Gastroesophageal sphincter (tissue), 4 donors: ENCODE data around the gene ST6GALNAC3. TPM values are rescaled to one million over a fixed set of nuclear protein-coding genes. Genes with fewer than 3 reads are reported as not detected.

Experiments used
- ATAC-seq: fragments of 150-250 bp; one replicate; pipeline ENCODE4 v1.9.1; 2016; ENCODE audit warnings: mild to moderate bottlenecking, moderate library complexity
- H3K27ac ChIP-seq, 4 donors: fragments of 200-600 bp; sonication (generic) in 3 of 4; 1 replicate in 3 of 4; 2 replicates in 1 of 4; pipeline ENCODE4 v1.5.1; 2016 to 2019
- H3K27me3 ChIP-seq: fragments of 200-600 bp; sonication (generic); one replicate; pipeline ENCODE4 v1.5.1; 2019
- H3K36me3 ChIP-seq, 2 donors: fragments of 200-600 bp; sonication (generic); one replicate each; pipeline ENCODE4 v1.5.1; 2019; ENCODE audit warnings: control low read depth in 1 of 2
- H3K4me1 ChIP-seq, 3 donors: fragments of 200-600 bp; sonication (generic); 1 replicate in 2 of 3; 2 replicates in 1 of 3; pipeline ENCODE4 v1.5.1; 2016 to 2019; ENCODE audit warnings: control low read depth in 2 of 3
- H3K4me3 ChIP-seq, 2 donors: fragments of 200-600 bp; sonication (generic); one replicate each; pipeline ENCODE4 v1.5.1; 2019; ENCODE audit warnings: mild to moderate bottlenecking in 1 of 2, moderate library complexity in 1 of 2
- H3K9me3 ChIP-seq, 3 donors: fragments of 200-600 bp; sonication (generic); one replicate each; pipeline ENCODE4 v1.5.1; 2017 to 2019; ENCODE audit warnings: control low read depth in 2 of 3
- EP300 ChIP-seq: sonication (generic); formaldehyde crosslinking; IDR thresholded peaks from one replicate; pipeline ENCODE4 v1.6.1; 2017; ENCODE audit warnings: antibody characterized with exemption, mild to moderate bottlenecking
- POLR2A ChIP-seq, 2 donors: fragments of 450-650 bp; IDR thresholded peaks; one replicate each; pipeline ENCODE4 v1.6.1; 2017; ENCODE audit warnings: antibody characterized with exemption in 2 of 2, mild to moderate bottlenecking in 2 of 2, moderate library complexity in 1 of 2
- POLR2AphosphoS5 ChIP-seq: sonication (generic); formaldehyde crosslinking; IDR thresholded peaks from one replicate; pipeline ENCODE4 v1.6.1; 2017; ENCODE audit warnings: antibody characterized with exemption
- WGBS, 2 donors: methylation state at CpG; one replicate each; pipeline ENCODE4 v1.1.5; 2018; ENCODE audit warnings: low coverage in 1 of 2; 5-methylcytosine and 5-hydroxymethylcytosine counted together
- total RNA-seq, 4 donors: library from RNA; depleted of rRNA; stranded (reverse); fragments of >200 nt; gene quantifications; one replicate each; pipeline ENCODE4 v1.1.0, GENCODE V29; 2016
- TF ChIP-seq, protein P1 (sequence below), 4 experiments: fragments of 200-600 bp in 2 of 4; fragments of 450-650 bp in 2 of 4; sonication (generic) in 1 of 4; IDR thresholded peaks; one replicate each; pipeline ENCODE4 v1.5.1; 2017 to 2019; ENCODE audit warnings: antibody characterized with exemption in 4 of 4, mild to moderate bottlenecking in 2 of 4, moderate library complexity in 2 of 4

The ST6GALNAC3 gene
- total RNA-seq, 4 donors from 2014 or later, result 2.8 to 10.6 (median 3.3) TPM

DNA sequence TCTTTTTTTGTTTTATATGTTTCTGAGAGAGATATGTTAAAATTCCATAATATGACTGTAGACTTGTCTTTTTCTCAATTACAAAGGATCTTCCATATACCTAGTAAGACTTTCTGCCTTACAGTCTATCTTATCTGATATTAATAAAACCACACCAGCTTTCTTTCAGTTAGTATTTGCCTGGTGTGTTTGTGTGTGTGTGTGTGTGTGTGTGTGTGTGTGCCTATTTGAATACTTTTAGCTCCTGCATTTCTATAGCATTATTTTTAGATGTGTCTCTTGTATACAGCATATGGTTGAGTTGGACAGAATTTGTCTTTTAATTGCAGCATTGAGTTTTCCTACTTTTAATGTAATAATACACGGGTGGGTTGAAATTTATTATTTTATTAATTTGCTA is 27.5 kb downstream of the ST6GALNAC3 start:
- no peak for ATAC-seq
- H3K27ac ChIP-seq, result no peak overlapping the region
- no peaks in the 10 kb centered on the region for H3K36me3 ChIP-seq
- no peak overlapping the region for H3K4me3 ChIP-seq
- no peaks in the 10 kb centered on the region for H3K9me3 ChIP-seq
- WGBS, 2 donors, result 67 to 89% methylated on average over 1 of the region's 1 CpG
- TF ChIP-seq EP300, result no peak
- no peak for TF ChIP-seq POLR2A (IDR thresholded peaks at IDR 0.05)
- TF ChIP-seq, protein P1, sequence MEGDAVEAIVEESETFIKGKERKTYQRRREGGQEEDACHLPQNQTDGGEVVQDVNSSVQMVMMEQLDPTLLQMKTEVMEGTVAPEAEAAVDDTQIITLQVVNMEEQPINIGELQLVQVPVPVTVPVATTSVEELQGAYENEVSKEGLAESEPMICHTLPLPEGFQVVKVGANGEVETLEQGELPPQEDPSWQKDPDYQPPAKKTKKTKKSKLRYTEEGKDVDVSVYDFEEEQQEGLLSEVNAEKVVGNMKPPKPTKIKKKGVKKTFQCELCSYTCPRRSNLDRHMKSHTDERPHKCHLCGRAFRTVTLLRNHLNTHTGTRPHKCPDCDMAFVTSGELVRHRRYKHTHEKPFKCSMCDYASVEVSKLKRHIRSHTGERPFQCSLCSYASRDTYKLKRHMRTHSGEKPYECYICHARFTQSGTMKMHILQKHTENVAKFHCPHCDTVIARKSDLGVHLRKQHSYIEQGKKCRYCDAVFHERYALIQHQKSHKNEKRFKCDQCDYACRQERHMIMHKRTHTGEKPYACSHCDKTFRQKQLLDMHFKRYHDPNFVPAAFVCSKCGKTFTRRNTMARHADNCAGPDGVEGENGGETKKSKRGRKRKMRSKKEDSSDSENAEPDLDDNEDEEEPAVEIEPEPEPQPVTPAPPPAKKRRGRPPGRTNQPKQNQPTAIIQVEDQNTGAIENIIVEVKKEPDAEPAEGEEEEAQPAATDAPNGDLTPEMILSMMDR (IDR thresholded peaks at IDR 0.05), result no peak
- TF ChIP-seq POLR2AphosphoS5, result no peak
- no peaks in the 10 kb centered on the region for H3K27me3 ChIP-seq
- H3K4me1 ChIP-seq, result no peaks in the 10 kb centered on the region

DNA sequence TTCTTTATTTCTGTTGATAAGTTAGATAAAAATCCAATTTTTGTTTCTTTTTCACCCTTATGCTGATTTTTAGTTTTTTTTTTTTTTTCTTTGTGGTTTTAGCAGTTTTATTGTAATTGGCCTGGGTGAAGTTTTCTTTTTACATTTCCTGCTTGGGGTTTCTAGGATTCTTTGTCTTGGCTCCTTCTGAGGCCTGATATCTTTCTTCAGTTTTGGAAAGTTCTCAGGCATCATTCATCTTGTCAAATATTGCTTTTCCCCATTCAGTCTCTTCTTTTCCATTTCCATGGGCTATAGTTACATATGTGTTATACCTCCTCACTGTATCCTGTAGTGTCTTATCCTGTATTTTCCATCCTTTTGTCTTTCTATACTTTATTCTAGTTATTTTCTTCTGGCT is 28.5 kb downstream of the ST6GALNAC3 start:
- H3K4me1 ChIP-seq, result no peaks in the 10 kb centered on the region
- ATAC-seq, result no peak

DNA sequence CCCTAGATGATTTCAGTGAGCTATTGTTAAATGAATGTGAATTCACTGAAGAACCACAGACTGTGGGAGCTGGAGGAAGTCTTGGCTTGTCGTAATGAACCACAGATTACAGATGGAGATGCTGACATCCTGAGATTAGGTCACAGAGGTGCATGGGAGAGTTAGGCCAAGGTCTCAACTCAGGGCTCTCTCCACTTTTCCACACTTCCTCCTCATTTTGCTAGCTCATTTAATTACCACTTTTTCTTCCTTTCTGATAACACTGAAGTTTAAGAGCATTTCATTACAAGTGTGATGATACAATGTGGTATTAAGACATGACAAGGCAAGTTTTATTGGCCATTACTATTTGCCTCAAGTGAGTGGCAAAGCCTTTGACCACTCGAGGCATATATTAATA is 30.8 kb downstream of the ST6GALNAC3 start:
- Histone ChIP-seq H3K4me3 (no peak overlapping the region), H3K27me3 (no peaks in the 10 kb centered on the region), H3K27ac (no peak overlapping the region), H3K4me1 (peaks cover 0 to 13% (median 1%) of the 10 kb centered on the region in 3 donors), H3K36me3 (no peaks in the 10 kb centered on the region), H3K9me3 (no peaks in the 10 kb centered on the region)
- 64 to 69% methylated on average over 2 of the region's 2 CpGs for WGBS, 2 donors
- no peak for ATAC-seq
- TF ChIP-seq EP300 (no peak), POLR2A (IDR thresholded peaks at IDR 0.05) (no peak), POLR2AphosphoS5 (no peak)
- TF ChIP-seq, protein P1 (IDR thresholded peaks at IDR 0.05), result no peak

More for the DNA sequence above, 28.5 kb downstream of the ST6GALNAC3 start:
- Histone ChIP-seq H3K36me3 (no peaks in the 10 kb centered on the region), H3K4me3 (no peak overlapping the region), H3K9me3 (no peaks in the 10 kb centered on the region), H3K27ac (no peak overlapping the region), H3K27me3 (no peaks in the 10 kb centered on the region)
- TF ChIP-seq POLR2A (IDR thresholded peaks at IDR 0.05), result no peak
- TF ChIP-seq, protein P1 (IDR thresholded peaks at IDR 0.05), result no peak
- TF ChIP-seq POLR2AphosphoS5, result no peak
- no peak for TF ChIP-seq EP300

DNA sequence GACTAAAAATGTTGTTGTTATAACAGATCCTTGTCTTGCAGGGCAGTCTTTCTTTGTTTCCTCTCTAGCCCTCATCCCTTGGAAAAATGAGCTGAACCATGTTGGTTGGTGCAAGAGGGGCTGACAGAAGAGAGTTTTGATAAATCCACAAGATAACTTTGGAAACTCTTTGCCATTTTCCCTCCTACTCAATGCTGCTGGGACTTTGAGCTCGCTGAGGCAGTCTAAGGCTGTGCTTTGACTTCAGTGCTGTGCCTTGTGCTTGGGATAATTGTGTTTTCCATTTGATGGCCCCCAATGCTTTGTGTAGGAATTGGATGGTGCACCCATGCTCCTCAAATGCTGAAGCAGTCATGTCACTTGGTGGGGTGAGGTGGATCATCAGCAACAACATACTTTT is 31.7 kb downstream of the ST6GALNAC3 start:
- H3K27ac ChIP-seq, result no peak overlapping the region
- no peak overlapping the region for H3K4me3 ChIP-seq
- no peaks in the 10 kb centered on the region for H3K27me3 ChIP-seq
- 100% methylated on average over 1 of the region's 1 CpG; no CpG with 5 or more reads in 1 of the 2 donors for WGBS, 2 donors
- H3K4me1 ChIP-seq, result peaks cover 0 to 18% (median 4%) of the 10 kb centered on the region in 3 donors
- no peak for ATAC-seq
- no peak for TF ChIP-seq POLR2A (IDR thresholded peaks at IDR 0.05)
- TF ChIP-seq, protein P1 (IDR thresholded peaks at IDR 0.05), result no peak
- TF ChIP-seq EP300, result no peak
- no peak for TF ChIP-seq POLR2AphosphoS5
- H3K9me3 ChIP-seq, result no peaks in the 10 kb centered on the region
- no peaks in the 10 kb centered on the region for H3K36me3 ChIP-seq

DNA sequence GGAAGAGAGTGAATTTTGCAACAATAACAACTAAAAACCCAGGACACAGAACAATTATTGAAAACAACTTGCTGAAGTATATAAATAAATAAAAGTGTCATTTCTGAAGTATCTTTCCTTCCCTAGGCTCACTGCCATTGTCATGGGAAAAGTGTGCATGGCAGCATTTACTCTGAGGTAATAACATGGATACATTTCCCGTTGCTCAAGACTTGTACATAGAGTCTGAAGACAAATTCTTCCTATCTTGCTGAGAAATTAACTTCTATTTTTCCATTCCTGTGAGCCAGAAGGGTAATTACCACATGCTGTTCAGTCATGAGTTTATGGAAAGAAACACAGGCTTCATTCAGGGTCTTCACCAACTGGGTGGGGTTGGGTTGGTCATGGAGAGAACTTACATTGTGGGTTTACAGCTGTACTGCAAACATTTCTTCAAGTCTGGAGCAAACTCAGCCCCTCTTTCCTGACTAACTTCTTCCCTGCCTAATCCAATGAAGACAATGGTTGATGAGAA is 32.2 kb downstream of the ST6GALNAC3 start:
- WGBS, 2 donors, result 43 to 46% methylated on average over 1 of the region's 1 CpG
- Histone ChIP-seq H3K27me3 (no peaks in the 10 kb centered on the region), H3K9me3 (no peaks in the 10 kb centered on the region), H3K4me3 (no peak overlapping the region), H3K36me3 (no peaks in the 10 kb centered on the region), H3K4me1 (peaks cover 0 to 18% (median 4%) of the 10 kb centered on the region in 3 donors), H3K27ac (no peak overlapping the region)
- TF ChIP-seq, protein P1 (IDR thresholded peaks at IDR 0.05), result no peak
- TF ChIP-seq POLR2AphosphoS5 (no peak), EP300 (no peak), POLR2A (IDR thresholded peaks at IDR 0.05) (no peak)
- ATAC-seq, result no peak
